Subcutaneous preadipocyte (primary cell): ENCODE measurements around the gene IL17RB. TPM values are rescaled to one million over a fixed set of nuclear protein-coding genes. Genes with fewer than 3 reads are reported as not detected.

Experiments
- small RNA-seq: library from RNA; depleted of rRNA; stranded (forward); fragments of <200 nt; gene quantifications from one replicate; pipeline ENCODE3, GENCODE V24; 2012
- total RNA-seq: library from RNA; depleted of rRNA; stranded (reverse); fragments of >200 nt; gene quantifications from 2 replicates; pipeline ENCODE4 v1.2.3, GENCODE V29; 2012

The IL17RB gene
- under 0.01 TPM in 1 of 2 replicates, not detected in the other for total RNA-seq

GRCh38 chr3:53846134-53846850 lies at the start of gene IL17RB, which contains the start of gene CHDH:
Gene IL17RB (plus strand): TSS chr3:53846568. CDS start chr3:53846589, 21 bp downstream.
Gene CHDH (minus strand): TSS chr3:53846419. CDS start chr3:53824008, 22,411 bp downstream.

GRCh38 chr3:53881691-53882593 lies 35.6 kb downstream of the IL17RB start, which contains the start of gene ACTR8:
Gene ACTR8 (minus strand): TSS chr3:53882152. CDS start chr3:53882101, 51 bp downstream.

GRCh38 chr3:53891497-53892285 lies 45.3 kb downstream of the IL17RB start, which contains the start of gene SELENOK:
Gene SELENOK (minus strand): TSS chr3:53891859.

Small RNA genes lying within 50 kb of the gene (small RNA-seq; reads per million reads assigned to genes)
- gene AC012467.1: not detected

Other genes with a start within 250 kb of the IL17RB start
- under 0.01 and 0.37 TPM in 2 replicates for gene CHDH, start 149 bp upstream of the IL17RB start, total RNA-seq
- 24.6 and 25.6 TPM in 2 replicates for gene ACTR8, start 35.6 kb downstream of the IL17RB start, total RNA-seq
- 9.6 and 13.1 TPM in 2 replicates for gene SELENOK, start 45.3 kb downstream of the IL17RB start, total RNA-seq